Liver (tissue), 9 donors: ENCODE data around the gene FAM210B. TPM values are rescaled to one million over a fixed set of nuclear protein-coding genes. Genes with fewer than 3 reads are reported as not detected.

ENCODE experiments used
- DNase-seq: peaks from one replicate; pipeline ENCODE4 v3.0.0-alpha.2; 2017; ENCODE audit warnings: low spot score
- H3K27ac ChIP-seq, 2 donors: one replicate each; pipeline ENCODE4 v1.7.0; 2013; ENCODE audit warnings: inconsistent platforms in 2 of 2, low read length in 2 of 2, control low read depth in 1 of 2, low read depth in 1 of 2, mild to moderate bottlenecking in 1 of 2
- H3K27me3 ChIP-seq, 4 donors: one replicate each; pipeline versions ENCODE4 v1.6.1 to v1.7.0; 2013; ENCODE audit warnings: low read length in 3 of 4, inconsistent platforms in 1 of 4, mild to moderate bottlenecking in 1 of 4, moderate library complexity in 1 of 4; ENCODE audit not compliant: control insufficient read depth in 4 of 4, insufficient read depth in 4 of 4
- H3K36me3 ChIP-seq, 4 donors: one replicate each; pipeline versions ENCODE4 v1.6.1 to v1.7.0; 2013; ENCODE audit warnings: low read length in 3 of 4, mild to moderate bottlenecking in 3 of 4, low read depth in 1 of 4, moderate library complexity in 1 of 4; ENCODE audit not compliant: control insufficient read depth in 4 of 4, insufficient read depth in 3 of 4
- H3K4me1 ChIP-seq, 4 donors: one replicate each; pipeline versions ENCODE4 v1.6.1 to v1.7.0; 2013; ENCODE audit warnings: low read length in 3 of 4, mild to moderate bottlenecking in 3 of 4, moderate library complexity in 1 of 4; ENCODE audit not compliant: control insufficient read depth in 4 of 4, insufficient read depth in 4 of 4
- H3K4me3 ChIP-seq, 3 donors: one replicate each; pipeline versions ENCODE4 v1.6.1 to v1.7.0; 2013; ENCODE audit warnings: low read length in 3 of 3, control low read depth in 1 of 3, low read depth in 1 of 3, mild to moderate bottlenecking in 1 of 3
- H3K9ac ChIP-seq, 2 donors: one replicate each; pipeline ENCODE4 v1.7.0; 2013; ENCODE audit warnings: low read length in 2 of 2, mild to moderate bottlenecking in 2 of 2, moderate library complexity in 2 of 2, control low read depth in 1 of 2, low read depth in 1 of 2
- H3K9me3 ChIP-seq, 4 donors: one replicate each; pipeline versions ENCODE4 v1.6.1 to v1.7.0; 2013; ENCODE audit warnings: low read length in 3 of 4; ENCODE audit not compliant: control insufficient read depth in 4 of 4
- EGR1 ChIP-seq, 2 donors: IDR thresholded peaks; 2 replicates each; pipeline ENCODE4 v1.6.1; 2016 to 2018; ENCODE audit warnings: antibody characterized with exemption in 2 of 2, low read depth in 2 of 2
- FOXA1 ChIP-seq: IDR thresholded peaks from 2 replicates; pipeline ENCODE4 v1.6.1; 2016; ENCODE audit warnings: antibody characterized with exemption
- FOXA2 ChIP-seq: IDR thresholded peaks from 2 replicates; pipeline ENCODE4 v1.6.1; 2016; ENCODE audit warnings: antibody characterized with exemption
- GABPA ChIP-seq, 2 donors: IDR thresholded peaks in 1 of 2; conservative IDR thresholded peaks in 1 of 2; 2 replicates each; pipeline ENCODE4 v1.6.1; 2016; ENCODE audit warnings: antibody characterized with exemption in 2 of 2, mild to moderate bottlenecking in 1 of 2, moderate library complexity in 1 of 2
- HNF4A ChIP-seq, 2 donors: conservative IDR thresholded peaks; 2 replicates each; pipeline ENCODE4 v1.6.1; 2016; ENCODE audit warnings: antibody characterized with exemption in 2 of 2, mild to moderate bottlenecking in 2 of 2
- HNF4G ChIP-seq: IDR thresholded peaks from 2 replicates; pipeline ENCODE4 v1.6.1; 2016; ENCODE audit warnings: antibody characterized with exemption
- JUND ChIP-seq, 2 donors: IDR thresholded peaks; 2 replicates each; pipeline ENCODE4 v1.6.1; 2016; ENCODE audit warnings: antibody characterized with exemption in 2 of 2
- NR2F2 ChIP-seq: IDR thresholded peaks from 2 replicates; pipeline ENCODE4 v1.6.1; 2016; ENCODE audit warnings: antibody characterized with exemption
- RXRA ChIP-seq, 2 donors: IDR thresholded peaks; 2 replicates each; pipeline ENCODE4 v1.6.1; 2017 to 2018; ENCODE audit warnings: antibody characterized with exemption in 2 of 2, mild to moderate bottlenecking in 1 of 2
- SP1 ChIP-seq: IDR thresholded peaks from 2 replicates; pipeline ENCODE4 v1.6.1; 2018; ENCODE audit warnings: antibody characterized with exemption, mild to moderate bottlenecking
- TAF1 ChIP-seq: conservative IDR thresholded peaks from 2 replicates; pipeline ENCODE4 v1.6.1; 2016; ENCODE audit warnings: antibody characterized with exemption, mild to moderate bottlenecking
- YY1 ChIP-seq: IDR thresholded peaks from 2 replicates; pipeline ENCODE4 v1.6.1; 2016; ENCODE audit warnings: antibody characterized with exemption, mild to moderate bottlenecking
- WGBS: extraction: QIAGEN DNeasy Blood & Tissue Kit; methylation state at CpG from one replicate; pipeline ENCODE4 v1.1.7; 2013; 5-methylcytosine and 5-hydroxymethylcytosine counted together
- polyA plus RNA-seq, 2 donors: library from polyadenylated mRNA; stranded (reverse) in 1 of 2; unstranded in 1 of 2; fragments of 200-250 nt in 1 of 2; fragments of >200 nt in 1 of 2; fragmentation: Nextera tagmentation in 1 of 2; extraction: Ambion mirVana in 1 of 2; gene quantifications; one replicate each; pipeline versions ENCODE4 v1.2.1 to v1.2.3, GENCODE V29; 2013 to 2015
- total RNA-seq, 2 donors: library from RNA; depleted of rRNA; stranded (reverse); fragments of >200 nt; gene quantifications; one replicate each; pipeline ENCODE4 v1.2.3, GENCODE V29; 2014
- TF ChIP-seq, protein P1 (sequence below): IDR thresholded peaks from 2 replicates; pipeline ENCODE4 v1.6.1; 2016; ENCODE audit warnings: antibody characterized with exemption
- TF ChIP-seq, protein P2 (sequence below): fragments of 150-350 bp; IDR thresholded peaks from 2 replicates; pipeline ENCODE4 v1.5.1; 2017; ENCODE audit warnings: improper control_type of control experiment, low read depth, low read length; ENCODE audit not compliant: missing input control
- TF ChIP-seq, protein P3 (sequence below): IDR thresholded peaks from 2 replicates; pipeline ENCODE4 v1.6.1; 2016; ENCODE audit warnings: antibody characterized with exemption
- TF ChIP-seq, protein P4 (sequence below): IDR thresholded peaks from 2 replicates; pipeline ENCODE4 v1.6.1; 2016; ENCODE audit warnings: antibody characterized with exemption, mild to moderate bottlenecking
- donor health status: healthy.
- donor health status: healthy.
- donor health status: healthy.
- donor health status: healthy.
- donor health status: healthy.

Gene FAM210B
- total and polyA plus RNA-seq, 4 donors: 21.8 to 139 (median 30.7) TPM

DNA sequence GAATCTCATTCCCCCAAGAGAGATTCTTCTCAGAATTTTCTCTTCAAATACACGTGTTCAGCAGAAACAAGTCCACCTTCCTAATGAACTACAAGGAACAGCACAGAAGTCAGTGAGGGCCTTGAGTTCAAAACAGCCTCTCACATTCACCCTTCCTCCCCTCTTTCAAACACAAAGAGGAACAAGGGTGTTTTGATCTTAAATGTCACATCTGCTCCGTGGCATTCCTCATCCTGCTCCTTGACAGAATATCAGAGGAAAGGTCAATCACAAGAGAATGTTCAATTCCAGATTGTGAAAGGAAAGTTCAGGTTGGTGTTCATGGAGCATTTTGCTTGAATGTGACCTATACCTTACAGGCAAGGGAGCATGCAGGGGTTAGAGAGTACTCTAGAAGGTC lies 35.6 kb upstream of the FAM210B start:
- TF ChIP-seq YY1 (no peak), NR2F2 (no peak), HNF4G (no peak), RXRA (IDR thresholded peaks at IDR 0.05) (no peak), HNF4A (conservative IDR thresholded peaks at IDR 0.05) (no peak), GABPA (IDR thresholded peaks at IDR 0.05 in 1 of 2, conservative IDR thresholded peaks at IDR 0.05 in 1 of 2) (no peak), FOXA1 (no peak), TAF1 (no peak), EGR1 (IDR thresholded peaks at IDR 0.05; ENCODE audit: low read depth in 2 of 2) (no peak), FOXA2 (no peak)
- TF ChIP-seq, protein P1, sequence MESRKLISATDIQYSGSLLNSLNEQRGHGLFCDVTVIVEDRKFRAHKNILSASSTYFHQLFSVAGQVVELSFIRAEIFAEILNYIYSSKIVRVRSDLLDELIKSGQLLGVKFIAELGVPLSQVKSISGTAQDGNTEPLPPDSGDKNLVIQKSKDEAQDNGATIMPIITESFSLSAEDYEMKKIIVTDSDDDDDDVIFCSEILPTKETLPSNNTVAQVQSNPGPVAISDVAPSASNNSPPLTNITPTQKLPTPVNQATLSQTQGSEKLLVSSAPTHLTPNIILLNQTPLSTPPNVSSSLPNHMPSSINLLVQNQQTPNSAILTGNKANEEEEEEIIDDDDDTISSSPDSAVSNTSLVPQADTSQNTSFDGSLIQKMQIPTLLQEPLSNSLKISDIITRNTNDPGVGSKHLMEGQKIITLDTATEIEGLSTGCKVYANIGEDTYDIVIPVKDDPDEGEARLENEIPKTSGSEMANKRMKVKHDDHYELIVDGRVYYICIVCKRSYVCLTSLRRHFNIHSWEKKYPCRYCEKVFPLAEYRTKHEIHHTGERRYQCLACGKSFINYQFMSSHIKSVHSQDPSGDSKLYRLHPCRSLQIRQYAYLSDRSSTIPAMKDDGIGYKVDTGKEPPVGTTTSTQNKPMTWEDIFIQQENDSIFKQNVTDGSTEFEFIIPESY: no peak
- TF ChIP-seq, protein P2, sequence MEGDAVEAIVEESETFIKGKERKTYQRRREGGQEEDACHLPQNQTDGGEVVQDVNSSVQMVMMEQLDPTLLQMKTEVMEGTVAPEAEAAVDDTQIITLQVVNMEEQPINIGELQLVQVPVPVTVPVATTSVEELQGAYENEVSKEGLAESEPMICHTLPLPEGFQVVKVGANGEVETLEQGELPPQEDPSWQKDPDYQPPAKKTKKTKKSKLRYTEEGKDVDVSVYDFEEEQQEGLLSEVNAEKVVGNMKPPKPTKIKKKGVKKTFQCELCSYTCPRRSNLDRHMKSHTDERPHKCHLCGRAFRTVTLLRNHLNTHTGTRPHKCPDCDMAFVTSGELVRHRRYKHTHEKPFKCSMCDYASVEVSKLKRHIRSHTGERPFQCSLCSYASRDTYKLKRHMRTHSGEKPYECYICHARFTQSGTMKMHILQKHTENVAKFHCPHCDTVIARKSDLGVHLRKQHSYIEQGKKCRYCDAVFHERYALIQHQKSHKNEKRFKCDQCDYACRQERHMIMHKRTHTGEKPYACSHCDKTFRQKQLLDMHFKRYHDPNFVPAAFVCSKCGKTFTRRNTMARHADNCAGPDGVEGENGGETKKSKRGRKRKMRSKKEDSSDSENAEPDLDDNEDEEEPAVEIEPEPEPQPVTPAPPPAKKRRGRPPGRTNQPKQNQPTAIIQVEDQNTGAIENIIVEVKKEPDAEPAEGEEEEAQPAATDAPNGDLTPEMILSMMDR: no peak
- WGBS: 32% methylated on average over 2 of the region's 2 CpGs
- no peak for DNase-seq
- peaks cover 0 to 3% (median 0%) of the 10 kb centered on the region in 4 donors for H3K27me3 ChIP-seq
- H3K4me1 ChIP-seq: no peaks in the 10 kb centered on the region
- H3K4me3 ChIP-seq: no peak overlapping the region
- H3K36me3 ChIP-seq: no peaks in the 10 kb centered on the region
- no peaks in the 10 kb centered on the region for H3K9me3 ChIP-seq
- no peak overlapping the region for H3K9ac ChIP-seq
- H3K27ac ChIP-seq: no peak overlapping the region

DNA sequence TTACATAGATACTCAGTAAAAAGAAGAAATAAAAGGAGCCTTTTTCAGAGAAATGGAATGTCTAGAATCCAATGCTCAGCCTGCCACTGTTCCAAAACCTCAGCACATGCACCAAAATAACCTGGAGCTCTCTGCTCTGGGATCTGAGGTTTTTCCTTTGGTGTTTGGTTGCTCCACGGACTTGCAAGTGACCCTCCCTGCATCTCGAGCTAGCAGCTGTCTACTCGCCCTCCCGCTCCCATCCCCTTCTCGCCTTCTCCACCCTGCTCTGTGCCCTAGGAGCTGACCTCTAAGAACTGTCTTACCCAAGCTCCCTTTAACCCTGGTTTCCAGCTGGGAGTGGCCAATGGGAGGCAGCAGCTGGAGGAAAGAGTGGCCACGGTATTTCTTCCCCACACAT lies 35.1 kb upstream of the FAM210B start:
- H3K9ac ChIP-seq: no peak overlapping the region
- H3K4me3 ChIP-seq: no peak overlapping the region
- TF ChIP-seq, protein P3, sequence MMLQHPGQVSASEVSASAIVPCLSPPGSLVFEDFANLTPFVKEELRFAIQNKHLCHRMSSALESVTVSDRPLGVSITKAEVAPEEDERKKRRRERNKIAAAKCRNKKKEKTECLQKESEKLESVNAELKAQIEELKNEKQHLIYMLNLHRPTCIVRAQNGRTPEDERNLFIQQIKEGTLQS: no peak
- TF ChIP-seq GABPA (IDR thresholded peaks at IDR 0.05 in 1 of 2, conservative IDR thresholded peaks at IDR 0.05 in 1 of 2) (no peak), HNF4A (conservative IDR thresholded peaks at IDR 0.05) (no peak), YY1 (no peak), TAF1 (no peak), SP1 (no peak), FOXA2 (no peak), RXRA (IDR thresholded peaks at IDR 0.05) (no peak), JUND (IDR thresholded peaks at IDR 0.05) (no peak)
- TF ChIP-seq, protein P4, sequence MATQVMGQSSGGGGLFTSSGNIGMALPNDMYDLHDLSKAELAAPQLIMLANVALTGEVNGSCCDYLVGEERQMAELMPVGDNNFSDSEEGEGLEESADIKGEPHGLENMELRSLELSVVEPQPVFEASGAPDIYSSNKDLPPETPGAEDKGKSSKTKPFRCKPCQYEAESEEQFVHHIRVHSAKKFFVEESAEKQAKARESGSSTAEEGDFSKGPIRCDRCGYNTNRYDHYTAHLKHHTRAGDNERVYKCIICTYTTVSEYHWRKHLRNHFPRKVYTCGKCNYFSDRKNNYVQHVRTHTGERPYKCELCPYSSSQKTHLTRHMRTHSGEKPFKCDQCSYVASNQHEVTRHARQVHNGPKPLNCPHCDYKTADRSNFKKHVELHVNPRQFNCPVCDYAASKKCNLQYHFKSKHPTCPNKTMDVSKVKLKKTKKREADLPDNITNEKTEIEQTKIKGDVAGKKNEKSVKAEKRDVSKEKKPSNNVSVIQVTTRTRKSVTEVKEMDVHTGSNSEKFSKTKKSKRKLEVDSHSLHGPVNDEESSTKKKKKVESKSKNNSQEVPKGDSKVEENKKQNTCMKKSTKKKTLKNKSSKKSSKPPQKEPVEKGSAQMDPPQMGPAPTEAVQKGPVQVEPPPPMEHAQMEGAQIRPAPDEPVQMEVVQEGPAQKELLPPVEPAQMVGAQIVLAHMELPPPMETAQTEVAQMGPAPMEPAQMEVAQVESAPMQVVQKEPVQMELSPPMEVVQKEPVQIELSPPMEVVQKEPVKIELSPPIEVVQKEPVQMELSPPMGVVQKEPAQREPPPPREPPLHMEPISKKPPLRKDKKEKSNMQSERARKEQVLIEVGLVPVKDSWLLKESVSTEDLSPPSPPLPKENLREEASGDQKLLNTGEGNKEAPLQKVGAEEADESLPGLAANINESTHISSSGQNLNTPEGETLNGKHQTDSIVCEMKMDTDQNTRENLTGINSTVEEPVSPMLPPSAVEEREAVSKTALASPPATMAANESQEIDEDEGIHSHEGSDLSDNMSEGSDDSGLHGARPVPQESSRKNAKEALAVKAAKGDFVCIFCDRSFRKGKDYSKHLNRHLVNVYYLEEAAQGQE: no peak
- TF ChIP-seq, protein P2: no peak
- H3K27ac ChIP-seq: no peak overlapping the region
- no peak for DNase-seq
- no peaks in the 10 kb centered on the region for H3K4me1 ChIP-seq
- peaks cover 0 to 3% (median 0%) of the 10 kb centered on the region in 4 donors for H3K27me3 ChIP-seq
- no peaks in the 10 kb centered on the region for H3K9me3 ChIP-seq
- no peaks in the 10 kb centered on the region for H3K36me3 ChIP-seq
- WGBS: 55% methylated on average over 6 of the region's 6 CpGs
